Left ventricle myocardium superior (tissue), 1 donor: Measurements from ENCODE around the gene DCAF10. TPM values are rescaled to one million over a fixed set of nuclear protein-coding genes. Genes with fewer than 3 reads are reported as not detected.
A peak's percentile ranks its signal among the peaks of the same experiment; 100 is the strongest.

Source experiments
- ATAC-seq: fragments of 200-7000 bp; cut with Tn5 transposase; one replicate; pipeline ENCODE4 v1.9.1; 2020; ENCODE audit warnings: mild to moderate bottlenecking, moderate library complexity
- DNase-seq: peaks from one replicate; pipeline ENCODE4 v3.0.0-alpha.2; 2020
- intact Hi-C: fragments of 100-400 bp; cut with micrococcal nuclease; formaldehyde crosslinking; loops from one replicate; pipeline ENCODE4 v1.11.0; 2022
- total RNA-seq: library from RNA; stranded (reverse); fragmentation: NEBNext Ultra II Directional; extraction: Animal tissue kit (Norgen Biotek cat#: 25700); gene quantifications from one replicate; pipeline ENCODE4 v1.2.1, GENCODE V29; 2021
- donor health status: DM: no; HTN: yes; CAD: no; lungs with severe emphysema.

The DCAF10 gene
- total RNA-seq, 1 donor from 2014 or later: 20.5 TPM

- ATAC-seq: peak; percentile 6
- intact Hi-C loops: loop anchor here (5.0 to 10.0 kb wide), 2 partner anchors 58 to 246 kb away; no protein-coding TSS in a partner anchor
- no peak for DNase-seq
Observed at GRCh38 chr9:37916471-37917312, 116.1 kb downstream of the DCAF10 start.

Other genes starting within 250 kb of the DCAF10 start
- gene FBXO10, start 224.4 kb upstream of the DCAF10 start, total RNA-seq: 8.3 TPM
- gene TOMM5, start 208.2 kb upstream of the DCAF10 start, total RNA-seq: 60.7 TPM
- 1.8 TPM for gene FRMPD1, start 149.8 kb upstream of the DCAF10 start, total RNA-seq
- gene TRMT10B, start 47.0 kb upstream of the DCAF10 start, total RNA-seq: 2.9 TPM
- gene EXOSC3, start 15.7 kb upstream of the DCAF10 start, total RNA-seq: 17.9 TPM
- gene SLC25A51, start 103.3 kb downstream of the DCAF10 start, total RNA-seq: 23.0 TPM